GM19467 (cell line): ENCODE results near the gene OR2B2.
"Not testable (repeated sequence)": the region's sequence is repeated elsewhere in the genome, so short reads cannot be mapped to it uniquely, and the experiment has no call there.

Source experiments
- ATAC-seq: cut with Tn5 transposase; IDR thresholded peaks from one replicate; pipeline ENCODE4 v1.9.1; 2021; ENCODE audit warnings: mild to moderate bottlenecking, moderate library complexity; ENCODE audit not compliant: unreplicated experiment

The OR2B2 gene

DNA sequence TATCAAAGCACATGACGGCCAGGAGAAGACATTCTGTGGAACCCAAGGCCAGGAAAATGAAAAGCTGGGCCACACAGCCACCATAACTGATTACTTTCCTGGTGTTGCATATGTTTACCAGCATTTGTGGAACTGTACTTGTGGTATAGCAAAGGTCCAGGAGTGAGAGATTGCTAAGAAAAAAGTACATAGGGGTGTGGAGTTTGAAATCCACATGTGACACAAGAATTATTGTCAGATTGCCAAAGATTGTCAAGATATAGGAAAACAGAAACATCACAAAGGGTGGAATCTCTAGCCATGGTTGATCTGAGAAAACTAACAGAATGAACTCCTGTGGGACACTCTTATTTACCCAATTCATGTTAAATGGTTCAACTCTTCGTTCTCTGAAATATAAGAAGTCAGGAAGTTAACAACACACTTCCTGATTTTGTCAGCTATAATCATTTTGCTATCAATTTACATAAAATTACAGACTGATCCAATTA, at the start of gene OR2B2:
OR2B2 (minus strand) TSS at position 441 of the 491 bp plus-strand sequence; CDS start at position 364, 77 bp downstream.
- no peak for ATAC-seq

DNA sequence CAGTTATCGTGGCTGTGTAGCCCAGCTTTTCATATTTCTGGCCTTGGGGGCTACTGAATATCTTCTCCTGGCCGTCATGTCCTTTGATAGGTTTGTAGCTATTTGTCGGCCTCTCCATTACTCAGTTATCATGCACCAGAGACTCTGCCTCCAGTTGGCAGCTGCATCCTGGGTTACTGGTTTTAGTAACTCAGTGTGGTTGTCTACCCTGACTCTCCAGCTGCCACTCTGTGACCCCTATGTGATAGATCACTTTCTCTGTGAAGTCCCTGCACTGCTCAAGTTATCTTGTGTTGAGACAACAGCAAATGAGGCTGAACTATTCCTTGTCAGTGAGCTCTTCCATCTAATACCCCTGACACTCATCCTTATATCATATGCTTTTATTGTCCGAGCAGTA, 45.3 kb upstream of the OR2B2 start:
- no peak for ATAC-seq

DNA sequence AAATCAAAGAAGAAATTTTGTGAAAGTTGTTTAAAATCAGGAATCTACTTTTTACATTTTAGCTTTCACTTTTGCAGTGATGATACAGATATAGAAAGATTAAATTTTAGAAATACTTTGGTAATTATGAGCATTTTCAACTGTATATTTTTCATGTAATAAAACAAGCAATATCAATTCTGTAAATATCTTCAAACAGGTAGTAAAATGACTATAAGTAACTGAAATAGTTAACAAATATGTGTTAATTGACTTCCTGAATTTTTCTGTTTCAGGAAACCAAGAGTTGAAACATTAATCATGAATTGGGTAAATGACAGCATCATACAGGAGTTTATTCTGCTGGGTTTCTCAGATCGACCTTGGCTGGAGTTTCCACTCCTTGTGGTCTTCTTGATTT, 44.7 kb upstream of the OR2B2 start, which contains the start of gene OR2B6:
OR2B6 (plus strand) TSS at position 301 of the 400 bp plus-strand sequence; CDS start at position 301, 0 bp downstream.
- ATAC-seq = no peak

DNA sequence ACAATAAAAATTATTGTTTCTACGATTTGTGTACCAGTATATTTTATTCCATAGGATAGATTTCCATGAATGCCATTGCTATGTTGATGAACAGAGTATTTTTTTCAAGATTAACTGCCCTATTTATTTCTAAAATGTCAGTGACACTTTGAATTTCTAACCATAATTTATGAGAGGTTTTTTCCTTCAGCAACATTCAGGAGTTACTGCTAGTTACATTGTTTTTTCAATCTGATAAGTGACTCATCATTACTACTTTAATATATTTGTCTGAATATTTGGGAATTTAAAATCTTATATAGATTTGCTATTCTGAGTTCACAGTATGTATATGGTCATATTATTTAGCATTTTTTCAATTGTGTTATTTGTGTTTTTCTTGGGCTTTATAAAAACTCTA, 38.8 kb upstream of the OR2B2 start:
- ATAC-seq = no peak

DNA sequence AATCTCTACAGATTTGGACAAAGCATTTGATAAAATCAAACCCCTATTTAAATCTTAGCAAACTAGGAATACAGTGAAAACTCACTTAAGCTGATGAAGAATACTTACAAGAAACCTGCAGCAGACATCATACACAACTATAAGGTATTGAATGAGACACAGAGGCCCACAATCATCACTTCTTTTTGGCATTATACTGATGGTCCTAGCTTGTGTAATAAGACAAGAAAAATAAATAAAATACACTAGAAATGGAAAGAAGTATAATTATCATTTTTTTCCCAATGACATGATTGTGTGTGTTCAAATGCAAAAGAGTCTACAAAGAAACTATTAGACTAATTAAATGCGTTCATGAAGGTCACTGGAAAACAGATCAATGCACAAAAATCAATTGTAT, 36.0 kb upstream of the OR2B2 start:
- ATAC-seq = no peak

DNA sequence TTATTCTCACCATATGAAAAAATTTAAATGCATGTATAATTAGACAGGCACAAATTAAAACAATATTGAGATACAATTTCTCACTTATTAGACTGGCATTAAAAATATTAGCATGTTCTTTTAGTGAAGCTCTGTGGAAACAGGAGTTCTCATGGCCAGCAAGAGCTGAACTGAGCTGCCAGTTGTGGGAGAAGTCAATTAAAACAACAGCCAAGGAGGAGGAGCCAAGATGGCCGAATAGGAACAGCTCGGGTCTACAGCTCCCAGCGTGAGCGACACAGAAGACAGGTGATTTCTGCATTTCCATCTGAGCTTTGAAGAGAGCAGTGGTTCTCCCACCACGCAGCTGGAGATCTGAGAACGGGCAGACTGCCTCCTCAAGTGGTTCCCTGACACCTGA, 30.9 kb upstream of the OR2B2 start:
- ATAC-seq = not testable (repeated sequence)

DNA sequence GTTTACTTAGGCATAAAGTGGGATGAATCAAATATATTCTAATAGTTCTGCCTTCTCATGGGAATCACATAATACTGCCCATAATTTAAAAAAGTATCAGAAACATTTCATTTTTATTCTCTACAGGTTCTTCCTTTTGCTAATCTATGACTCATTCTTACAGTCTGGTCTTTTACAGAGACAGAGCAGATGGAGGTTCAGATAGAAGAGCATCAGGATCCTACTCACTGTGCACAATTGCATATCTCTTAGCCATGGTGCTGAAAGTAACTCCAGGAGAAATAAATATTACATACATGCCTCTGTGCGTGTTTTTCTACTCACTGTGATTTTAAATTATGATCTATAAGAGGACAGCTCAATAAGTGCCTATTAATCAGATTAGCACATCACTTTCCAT, 28.6 kb upstream of the OR2B2 start:
- no peak for ATAC-seq

DNA sequence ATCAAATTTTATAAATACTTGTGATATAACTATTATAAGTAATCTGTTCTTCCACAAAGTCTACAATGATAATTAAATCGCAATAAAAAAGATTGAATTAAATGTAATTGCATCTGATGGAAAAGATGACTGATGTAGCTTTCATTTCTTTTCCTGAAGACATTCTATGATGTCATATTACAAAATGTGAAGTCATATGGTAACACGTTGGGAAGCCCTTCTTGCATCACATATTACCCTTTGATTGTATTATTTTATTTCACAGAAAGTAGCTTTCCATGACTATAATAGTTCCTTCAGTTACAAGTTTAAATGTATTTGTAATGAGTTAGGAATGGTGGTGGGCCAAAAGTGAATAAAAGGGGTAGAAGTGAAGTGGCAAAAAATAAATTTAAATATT, 19.0 kb upstream of the OR2B2 start:
- ATAC-seq = no peak

DNA sequence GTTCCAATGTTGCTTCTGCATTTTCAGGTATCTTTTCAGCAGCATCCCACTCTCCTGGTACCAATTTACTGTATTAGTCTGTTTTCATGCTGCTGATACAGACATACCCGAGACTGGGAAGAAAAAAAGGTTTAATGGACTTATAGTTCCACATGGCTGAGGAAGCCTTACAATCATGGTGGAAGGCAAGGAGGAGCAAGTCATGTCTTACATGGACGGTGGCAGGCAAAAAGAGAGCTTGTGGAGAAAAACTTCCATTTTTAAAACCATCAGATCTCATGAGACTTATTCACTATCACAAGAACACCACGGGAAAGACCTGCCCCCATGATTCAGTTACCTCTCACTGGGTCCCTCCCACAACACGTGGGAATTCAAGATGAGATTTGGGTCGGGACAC, 17.7 kb upstream of the OR2B2 start:
- ATAC-seq = not testable (repeated sequence)

DNA sequence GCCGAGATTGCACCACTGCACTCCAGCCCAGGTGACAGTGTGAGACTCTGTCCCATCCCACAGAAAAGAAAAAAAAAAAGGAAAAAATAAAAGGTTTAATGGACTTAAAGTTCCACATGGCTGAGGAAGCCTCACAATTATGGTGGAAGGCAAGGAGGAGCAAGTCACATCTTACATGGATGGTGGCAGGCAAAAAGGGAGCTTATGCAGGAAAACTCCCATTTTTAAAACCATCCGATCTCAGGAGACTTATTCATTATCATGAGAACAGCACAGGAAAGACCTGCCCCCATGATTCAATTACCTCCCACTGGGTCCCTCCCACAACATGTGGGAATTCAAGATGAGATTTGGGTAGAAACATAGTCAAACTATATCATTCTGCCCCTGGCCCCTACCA, 15.8 kb upstream of the OR2B2 start:
- ATAC-seq = not testable (repeated sequence)

DNA sequence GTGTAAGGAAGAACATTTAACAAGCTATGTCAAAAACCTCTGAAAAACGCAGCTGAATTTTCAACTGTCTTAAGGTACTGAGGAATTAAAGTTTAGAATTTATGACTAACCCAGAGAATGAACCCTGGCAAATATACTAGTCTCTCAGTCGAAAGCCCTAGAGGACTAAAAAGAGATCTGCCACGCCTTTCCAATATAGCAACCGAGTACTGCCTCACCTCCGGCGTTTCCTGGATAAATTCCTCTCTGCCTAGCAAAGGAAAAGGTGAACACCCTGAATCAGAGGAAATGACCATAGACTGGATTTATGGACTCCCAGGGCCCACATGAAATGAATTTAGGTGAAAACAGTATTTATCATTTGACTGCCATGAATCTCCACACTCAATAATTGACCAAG, 12.0 kb upstream of the OR2B2 start:
- no peak for ATAC-seq

DNA sequence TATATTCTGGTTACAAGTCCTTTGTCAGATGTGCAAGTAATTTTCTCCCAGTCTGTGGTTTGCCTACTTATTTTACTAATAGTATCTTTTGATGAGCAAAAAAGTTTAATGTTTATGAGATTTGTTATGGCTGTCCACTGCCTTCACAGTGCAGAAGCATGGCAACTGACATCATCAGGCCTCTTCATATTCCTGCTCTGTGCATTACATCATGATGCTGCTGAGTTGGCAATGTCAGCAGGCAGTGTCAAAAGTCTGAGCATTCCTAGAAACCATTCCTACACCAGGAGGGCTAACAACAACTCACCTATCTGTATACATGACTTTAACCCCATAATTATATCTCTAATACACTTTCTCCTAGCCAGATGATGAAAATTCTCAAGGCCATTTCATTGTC, 10.8 kb upstream of the OR2B2 start:
- ATAC-seq = no peak

DNA sequence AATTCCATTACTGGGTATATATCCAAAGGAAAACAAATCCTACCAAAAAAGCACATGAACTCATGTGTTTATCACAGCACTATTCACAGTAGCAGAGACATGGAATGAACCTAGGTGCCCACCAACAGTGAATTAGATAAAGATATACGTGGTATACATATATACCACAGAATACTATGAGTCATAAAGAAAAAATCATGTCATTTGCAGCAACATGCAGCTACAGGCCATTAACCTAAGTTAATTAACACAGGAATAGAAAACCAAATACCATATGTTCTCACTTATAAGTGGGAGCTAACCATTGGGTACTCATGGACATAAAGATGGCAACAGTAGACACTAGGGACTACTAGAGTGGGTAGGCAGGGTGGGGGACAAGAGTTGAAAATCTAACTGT, 4.2 kb downstream of the OR2B2 start:
- no peak for ATAC-seq

DNA sequence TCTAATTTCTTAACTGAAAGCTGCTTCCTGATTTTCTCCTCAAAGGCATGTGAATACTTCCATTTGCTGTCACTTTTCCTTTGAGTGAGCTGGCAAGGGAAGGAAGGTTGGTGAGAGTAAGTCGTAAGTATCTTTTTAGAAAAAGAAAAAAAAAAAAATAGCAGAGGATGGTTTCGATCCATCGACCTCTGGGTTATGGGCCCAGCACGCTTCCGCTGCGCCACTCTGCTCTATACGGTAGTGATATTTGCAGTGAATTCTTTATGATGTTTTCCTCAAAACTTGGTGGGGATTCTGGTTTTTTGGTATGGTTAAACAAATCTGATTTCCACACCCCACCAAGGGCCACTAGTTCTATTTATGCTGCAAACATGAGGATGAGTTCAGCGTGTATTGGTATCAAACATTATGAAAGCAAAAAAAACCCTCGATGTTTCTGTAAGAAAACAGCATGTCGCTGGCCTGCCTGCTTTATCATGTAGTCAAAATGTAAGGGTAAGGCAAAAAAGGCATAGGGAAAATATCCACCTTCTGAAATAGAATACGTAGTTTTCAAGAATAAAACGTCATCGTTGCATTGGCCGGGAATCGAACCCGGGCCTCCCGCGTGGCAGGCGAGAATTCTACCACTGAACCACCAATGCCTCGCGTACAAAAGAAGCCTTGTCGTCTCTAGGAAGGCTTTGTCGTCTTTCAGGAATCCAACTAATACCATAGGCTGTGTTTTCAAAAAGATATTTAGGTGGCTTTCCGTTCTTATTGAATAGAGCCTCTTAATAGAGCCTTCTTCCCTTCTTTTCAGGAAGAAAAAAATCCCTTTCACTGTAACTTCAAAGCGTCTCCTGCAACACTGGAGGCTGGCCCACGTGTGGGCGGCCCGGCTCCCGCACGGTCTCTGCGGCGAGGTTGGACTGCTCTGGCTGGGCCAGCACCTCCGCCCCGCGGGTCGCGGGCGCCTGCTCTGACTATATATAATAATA, 9.6 kb downstream of the OR2B2 start:
- peak; percentile 65 for ATAC-seq

DNA sequence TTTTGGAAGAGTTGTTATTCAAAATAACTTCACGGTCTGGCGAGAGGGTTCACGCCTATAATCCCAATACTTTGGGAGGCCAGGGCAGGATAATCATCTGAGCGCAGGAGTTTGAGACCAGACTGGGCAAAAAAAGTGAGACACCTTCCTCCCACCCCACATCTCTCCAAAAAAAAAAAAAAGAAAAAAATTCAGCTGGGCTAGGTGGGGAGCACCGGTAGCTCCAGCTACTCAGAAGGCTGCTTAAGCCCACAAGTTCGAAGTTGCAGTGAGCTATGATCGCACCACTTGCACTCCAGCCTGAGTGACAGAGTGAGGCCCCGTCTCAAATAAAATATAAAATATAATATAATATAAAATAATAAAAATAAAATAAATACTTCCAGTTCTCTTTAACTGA, 10.4 kb downstream of the OR2B2 start:
- ATAC-seq = no peak

DNA sequence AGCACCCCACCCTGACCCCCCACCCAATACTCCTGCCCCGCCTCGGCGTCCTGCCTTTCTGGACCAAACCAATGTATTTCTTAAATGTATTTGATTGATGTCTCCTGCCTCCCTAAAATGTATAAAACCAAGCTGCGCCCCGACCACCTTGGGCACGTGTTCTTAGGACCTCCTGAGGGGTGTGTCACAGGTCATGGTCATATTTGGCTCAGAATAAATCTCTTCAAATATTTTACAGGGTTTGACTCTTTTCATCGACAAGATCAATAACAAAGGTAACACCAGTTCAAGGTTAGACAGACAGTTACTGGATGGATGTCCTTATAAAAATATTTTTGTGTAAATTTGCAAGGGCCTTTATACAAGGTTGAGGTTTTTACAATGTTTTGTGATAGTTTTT, 12.0 kb downstream of the OR2B2 start:
- not testable (repeated sequence) for ATAC-seq

DNA sequence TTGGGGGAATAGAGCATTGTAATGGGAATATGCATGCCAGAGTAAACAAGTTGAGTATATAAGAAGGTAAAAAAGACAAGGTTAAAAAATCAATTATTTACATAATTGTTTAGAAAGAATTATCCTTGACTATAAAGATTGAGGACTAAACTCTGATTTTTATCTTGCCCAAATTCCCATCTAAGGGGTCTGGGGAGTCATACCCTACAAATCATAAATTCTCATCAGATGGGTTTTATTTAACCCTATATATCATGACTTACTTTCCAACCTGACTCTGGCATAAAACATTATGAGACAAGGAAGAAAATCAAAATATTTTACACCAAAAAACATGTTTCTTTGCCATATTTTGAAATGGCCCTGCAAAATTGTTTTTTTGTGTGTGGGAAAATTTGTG, 12.7 kb downstream of the OR2B2 start:
- ATAC-seq = no peak

DNA sequence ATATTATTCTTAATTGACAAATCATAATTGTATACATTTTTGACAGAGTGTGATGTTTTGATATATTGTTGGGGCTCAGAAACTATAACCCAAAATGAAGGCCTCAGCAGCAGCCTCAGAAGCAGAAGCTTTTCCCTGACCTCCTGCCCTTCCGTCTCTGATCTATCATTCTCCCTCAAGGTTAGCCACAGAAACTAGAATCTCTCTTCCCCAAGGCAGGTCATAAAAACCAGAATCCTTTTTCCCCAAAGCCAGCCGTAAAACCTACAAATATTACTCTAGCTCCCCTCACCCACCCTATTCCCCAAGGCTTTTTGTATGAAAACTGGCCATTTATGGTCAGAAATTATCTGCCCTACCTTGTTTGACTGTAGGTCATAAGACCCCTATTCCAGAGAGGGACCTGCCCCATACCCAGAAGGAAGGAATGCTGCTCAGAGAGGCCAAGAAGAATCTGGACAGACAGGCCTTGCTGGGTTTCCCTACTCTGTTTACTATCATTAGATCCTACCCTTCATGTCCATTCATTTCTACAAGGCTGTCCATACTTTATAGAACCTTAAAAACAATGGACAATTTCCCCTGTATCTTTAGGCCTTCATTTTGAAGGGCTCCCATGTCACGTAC, 14.5 kb downstream of the OR2B2 start:
- no peak for ATAC-seq

DNA sequence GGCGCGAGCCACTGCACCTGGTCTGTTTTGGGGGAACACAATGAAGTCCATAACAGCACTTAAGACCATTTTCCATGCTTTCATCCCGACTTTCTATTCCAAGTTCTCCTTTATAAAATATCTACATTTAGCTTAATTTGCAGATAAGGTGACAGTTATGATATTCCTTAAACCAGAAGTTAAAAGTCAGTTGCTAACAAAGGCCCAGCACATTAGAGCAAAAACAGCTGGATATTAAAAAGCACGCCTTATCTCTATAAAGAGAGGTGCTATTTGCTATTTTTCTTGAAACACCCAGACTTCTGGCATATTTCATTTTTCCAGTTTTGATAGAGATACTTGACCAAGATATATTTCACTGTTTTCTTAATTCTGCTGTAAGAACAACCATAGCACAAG, 15.8 kb downstream of the OR2B2 start:
- no peak for ATAC-seq

DNA sequence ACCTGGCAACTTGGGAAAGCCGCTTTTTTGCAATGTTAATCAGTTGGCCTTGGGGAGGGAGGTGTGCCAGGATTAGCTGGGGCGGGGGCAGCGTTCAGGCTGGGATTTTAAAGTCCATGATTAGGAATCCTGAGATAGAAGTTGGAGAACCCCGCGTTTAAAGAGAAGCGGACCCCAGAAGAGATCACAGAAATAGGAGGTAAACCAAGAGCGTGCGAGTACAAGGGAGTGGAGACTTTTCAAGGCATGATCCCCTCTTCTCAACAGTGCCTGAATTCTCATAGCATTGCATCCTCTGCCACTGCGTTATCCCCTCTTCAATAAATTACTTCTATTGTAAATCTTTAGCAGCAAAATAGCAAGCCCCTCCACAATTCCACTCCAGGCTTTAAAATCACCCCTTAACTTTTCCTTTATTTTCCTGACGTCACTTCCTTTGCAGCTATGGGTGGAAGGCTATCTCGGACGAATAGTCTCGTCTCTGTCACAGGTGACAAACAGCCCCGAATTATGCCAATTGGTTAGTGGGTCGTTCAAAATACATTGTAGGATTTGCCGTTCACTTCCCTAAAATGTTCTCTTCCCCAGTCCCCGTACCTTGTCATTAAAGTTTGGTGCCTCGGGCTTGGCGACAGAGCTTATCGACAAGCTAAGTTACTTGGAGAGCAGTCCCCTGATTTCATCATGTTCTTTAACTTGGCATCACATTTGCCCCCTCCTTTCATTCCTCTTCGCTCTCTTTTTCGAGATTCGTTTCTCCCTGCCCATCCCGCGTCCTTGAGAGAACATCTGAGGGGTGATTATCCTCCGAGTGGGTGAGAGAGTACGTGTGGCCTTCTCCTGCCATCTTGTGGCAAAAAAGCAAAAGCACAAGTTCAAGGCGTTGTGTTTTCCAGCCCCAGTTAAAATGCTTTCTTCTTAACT, 17.1 kb downstream of the OR2B2 start:
- ATAC-seq = no peak
